ENCODE data around the gene KHDC4.

DNA sequence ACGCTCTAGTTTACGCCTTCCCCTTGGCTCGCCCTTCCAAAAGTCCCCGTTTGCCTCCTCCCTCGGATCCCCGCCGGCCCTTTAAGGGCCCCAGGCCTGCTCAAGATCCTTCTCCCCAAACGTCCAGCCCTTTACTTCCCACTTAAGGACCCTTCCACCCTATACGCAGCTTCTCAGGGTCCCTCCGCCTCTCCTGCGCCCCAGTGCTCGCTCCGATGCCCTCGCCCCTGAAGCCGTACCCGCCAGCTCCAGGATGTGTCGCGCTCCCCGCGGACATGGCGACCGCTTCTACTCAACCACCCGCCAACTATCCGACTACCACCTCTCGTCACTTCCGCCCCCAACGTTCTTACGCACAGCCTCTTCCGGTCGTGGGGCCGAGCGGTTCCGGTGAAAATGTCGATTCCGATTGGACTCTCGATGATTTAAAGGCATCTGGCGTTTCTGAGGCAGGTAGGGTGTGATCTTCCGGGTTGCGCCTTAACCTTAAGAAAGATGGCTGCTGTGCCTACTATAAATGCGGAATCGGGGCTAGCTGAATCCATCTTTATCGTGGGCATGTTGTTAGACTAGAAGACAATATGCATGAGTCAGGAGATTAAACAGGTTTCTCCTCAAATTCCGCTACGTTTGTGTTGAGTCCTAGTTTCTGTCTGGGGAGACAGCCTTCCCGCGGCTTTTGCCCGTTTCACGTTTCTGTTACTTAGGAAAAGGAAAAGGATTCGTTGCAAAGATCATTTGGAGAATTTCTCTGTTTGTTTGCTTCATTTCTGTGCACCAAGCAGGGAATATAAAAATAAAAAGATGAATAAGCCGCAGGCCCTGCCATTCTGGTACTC lies at the start of gene KHDC4:
- TF ChIP-seq CTCF (IDR thresholded peaks at IDR 0.05) (peak in 3 of 4 experiments; percentile 24 to 41 (median 35)), POLR2A (IDR thresholded peaks at IDR 0.05) (peak; percentile 91 to 98)

All from uterus (tissue), 2 donors.